K562 (cell line): Measurements from ENCODE around the gene NECAB2. TPM values are rescaled to one million over a fixed set of nuclear protein-coding genes. Genes with fewer than 3 reads are reported as not detected.

Experiments
- ATAC-seq: fragments of 200-7000 bp; cut with Tn5 transposase; 3 replicates; pipeline ENCODE4 v1.9.1; 2020; ENCODE audit warnings: moderate library complexity
- BruUV-seq: library from RNA; stranded (reverse); fragments of 400-500 nt; replicated peaks from 2 replicates; lab custom pipeline; 2021; lab: Mats Ljungman, UMichigan
- CTCF ChIA-PET: fragments of 300-600 bp; formaldehyde crosslinking; extraction: SDS; loops from one replicate; lab custom pipeline; 2021; ENCODE audit warnings: low intra/inter-chr PET ratio; lab: Yijun Ruan, JAX
- POLR2A ChIA-PET: fragments of 300-600, 350-650 bp; sonication (Branson Sonifier 250); formaldehyde crosslinking; extraction: SDS; loops from one replicate; lab custom pipeline; 2021; ENCODE audit warnings: antibody characterized with exemption, inconsistent platforms; lab: Yijun Ruan, JAX
- DNase-seq, 4 experiments: peaks; one replicate each; pipeline versions ENCODE4 v3.0.0 to v3.0.0-alpha.2; 2011 to 2018; ENCODE audit warnings: low spot score in 3 of 4, mixed read lengths in 3 of 4; ENCODE audit errors: extremely low read depth in 1 of 4
- FAIRE-seq: peaks from 2 replicates; lab custom pipeline; 2011; peaks lifted over from hg19 to GRCh38; lab: Jason Lieb, UNC
- H2AFZ ChIP-seq: 2 replicates; pipeline ENCODE4 v1.6.0; 2011; ENCODE audit warnings: low read depth, low read length, control low read depth, inconsistent platforms
- H3K27ac ChIP-seq: fragments of 200-600 bp; 3 replicates; pipeline ENCODE4 v1.8.0; 2011; ENCODE audit warnings: low read depth, mild to moderate bottlenecking, control low read depth, inconsistent platforms, low read length, moderate library complexity, mixed read lengths; ENCODE audit errors: extremely low read depth
- H3K27me3 ChIP-seq, 2 experiments: fragments of 300-600 bp in 1 of 2; 2 replicates in 1 of 2; 3 replicates in 1 of 2; pipeline versions ENCODE4 v1.6.0 to v1.8.0; 2011; ENCODE audit warnings: inconsistent platforms in 2 of 2, low read length in 2 of 2, mild to moderate bottlenecking in 1 of 2, mixed read lengths in 1 of 2, moderate library complexity in 1 of 2; ENCODE audit not compliant: control insufficient read depth in 2 of 2, insufficient read depth in 2 of 2
- H3K36me3 ChIP-seq: fragments of 300-600 bp; 3 replicates; pipeline ENCODE4 v1.8.0; 2011; ENCODE audit warnings: mild to moderate bottlenecking, low read length, inconsistent platforms; ENCODE audit not compliant: control insufficient read depth, insufficient read depth
- H3K4me1 ChIP-seq, 2 experiments: fragments of 200-600 bp in 1 of 2; replicated peaks in 1 of 2; 2 replicates in 1 of 2; 3 replicates in 1 of 2; pipeline versions ENCODE4 v1.5.1 to v1.8.0; 2011; ENCODE audit warnings: inconsistent platforms in 2 of 2, low read length in 2 of 2, mild to moderate bottlenecking in 1 of 2, mixed read lengths in 1 of 2, moderate library complexity in 1 of 2; ENCODE audit not compliant: control insufficient read depth in 2 of 2, insufficient read depth in 2 of 2
- H3K4me2 ChIP-seq: 2 replicates; pipeline ENCODE4 v1.6.1; 2011; ENCODE audit warnings: low read length, control low read depth, inconsistent platforms, mixed read lengths; ENCODE audit not compliant: insufficient read depth
- H3K4me3 ChIP-seq: fragments of 200-600 bp; sonication (generic), shearing (Covaris generic); 2 replicates; pipeline ENCODE4 v1.5.1; 2016; ENCODE audit warnings: control low read depth, inconsistent platforms
- H3K79me2 ChIP-seq: fragments of 200-600 bp; 3 replicates; pipeline ENCODE4 v1.8.0; 2011; ENCODE audit warnings: low read length, inconsistent platforms; ENCODE audit not compliant: control insufficient read depth, insufficient read depth
- H3K9ac ChIP-seq, 2 experiments: 2 replicates each; pipeline versions ENCODE4 v1.6.0 to v1.6.1; 2011; ENCODE audit warnings: low read depth in 2 of 2, low read length in 2 of 2, control low read depth in 1 of 2, inconsistent platforms in 1 of 2, mild to moderate bottlenecking in 1 of 2, mixed read lengths in 1 of 2; ENCODE audit not compliant: insufficient read depth in 1 of 2
- H3K9me1 ChIP-seq: one replicate; pipeline ENCODE4 v1.6.0; 2011; ENCODE audit warnings: inconsistent platforms, mild to moderate bottlenecking, low read length, moderate library complexity; ENCODE audit not compliant: control insufficient read depth, insufficient read depth
- H3K9me3 ChIP-seq: replicated peaks from 2 replicates; pipeline ENCODE4 v1.5.1; 2011; ENCODE audit warnings: low read depth, low read length, inconsistent platforms; ENCODE audit not compliant: control insufficient read depth, insufficient read depth
- H4K20me1 ChIP-seq: replicated peaks from 2 replicates; pipeline ENCODE4 v1.6.1; 2011; ENCODE audit warnings: low read length, inconsistent platforms, mixed read lengths; ENCODE audit not compliant: control insufficient read depth, insufficient read depth
- BCOR ChIP-seq: fragments of 450-650 bp; IDR thresholded peaks from 2 replicates; pipeline ENCODE4 v1.6.1; 2016
- CEBPB ChIP-seq: fragments of 450-650 bp; IDR thresholded peaks from 2 replicates; pipeline ENCODE4 v1.6.1; 2016; ENCODE audit warnings: missing genetic modification characterization, missing compliant biosample characterization
- FUS ChIP-seq: fragments of 200-400 bp; formaldehyde crosslinking; optimal IDR thresholded peaks from 2 replicates; pipeline ENCODE3; 2017; ENCODE audit warnings: low read depth, low read length
- HDAC2 ChIP-seq: fragments of 450-650 bp; IDR thresholded peaks from 2 replicates; pipeline ENCODE4 v1.6.1; 2016; ENCODE audit warnings: mild to moderate bottlenecking
- KDM1A ChIP-seq, 2 experiments: fragments of 450-650 bp; IDR thresholded peaks; 2 replicates each; pipeline ENCODE4 v1.6.1; 2016; ENCODE audit warnings: mild to moderate bottlenecking in 2 of 2
- USF2 ChIP-seq: sonication (generic); formaldehyde crosslinking; IDR thresholded peaks from 2 replicates; pipeline ENCODE4 v1.5.0; 2020; ENCODE audit warnings: missing genetic modification reagents
- ZFP36 ChIP-seq: fragments of 150-350 bp; IDR thresholded peaks from 2 replicates; pipeline ENCODE4 v1.6.1; 2018; ENCODE audit warnings: low read length, low read depth; ENCODE audit not compliant: partially characterized antibody
- ZNF740 ChIP-seq, 3 experiments: fragments of 200-800 bp in 1 of 3; sonication (Bioruptor generic) in 1 of 3; sonication (generic) in 1 of 3; formaldehyde crosslinking in 1 of 3; IDR thresholded peaks; 2 replicates each; pipeline versions ENCODE4 v1.6.1 to v1.8.0; 2016 to 2022; ENCODE audit warnings: mild to moderate bottlenecking in 2 of 3, missing compliant biosample characterization in 2 of 3, missing genetic modification characterization in 2 of 3, missing genetic modification reagents in 1 of 3
- WGBS: fragments of 100-300 bp; shearing (Covaris generic); methylation state at CpG from one replicate; pipeline ENCODE4 v1.1.6; 2016; ENCODE audit warnings: low coverage, mixed read lengths; ENCODE audit not compliant: insufficient coverage; ENCODE audit errors: missing lambda C conversion rate; 5-methylcytosine and 5-hydroxymethylcytosine counted together
- in situ Hi-C: fragments of 300-500 bp; cut with MboI; formaldehyde crosslinking; loops from 4 replicates; pipeline ENCODE4 v1.15.0; 2018; ENCODE audit warnings: inconsistent platforms, mixed read lengths
- intact Hi-C: fragments of 100-400 bp; cut with micrococcal nuclease; formaldehyde crosslinking; loops from 2 replicates; pipeline ENCODE4 v1.14.2; 2022
- polyA plus RNA-seq, 8 experiments: library from polyadenylated mRNA; depleted of rRNA in 4 of 8; stranded (reverse) in 5 of 8; unstranded in 3 of 8; fragments of >200 nt; fragmentation: Nextera tagmentation in 2 of 8; fragmentation: Illumina TruSeq in 1 of 8; extraction: Ambion mirVana in 2 of 8; extraction: Trizol in 1 of 8; gene quantifications; 2 replicates each; pipeline versions ENCODE4 v1.2.1 to v1.2.3, GENCODE V29; 2011 to 2014; ENCODE audit warnings: inconsistent platforms in 1 of 8, missing spikeins in 1 of 8
- total RNA-seq, 7 experiments: library from RNA; depleted of rRNA in 6 of 7; stranded (reverse); fragments of >200 nt in 6 of 7; fragmentation: Illumina TruSeq in 2 of 7; extraction: Trizol in 2 of 7; gene quantifications; 2 replicates each; pipeline versions ENCODE4 v1.2.1 to v1.2.3, GENCODE V29; 2011 to 2021; ENCODE audit warnings: low replicate concordance in 1 of 7

Gene NECAB2
- total and polyA plus RNA-seq, 9 of the 15 experiments (the other 6 are each of a cell fraction or from before 2014, with no cell fraction given): 0.03 to 0.28 TPM; not detected in 7

GRCh38 chr16:83948914-83949723 lies 18.9 kb upstream of the NECAB2 start:
- in situ Hi-C loops: no loop called here
- DNase-seq: no peak
- intact Hi-C loops: no loop called here
- no TSS peak for BruUV-seq
- Histone ChIP-seq H3K4me3 (no peak overlapping the region), H3K79me2 (no peaks in the 10 kb centered on the region), H3K27me3 (peaks cover 22 to 25% of the 10 kb centered on the region in 2 experiments; a peak in 4 of 5 replicates)
- 25% methylated on average over 13 of the region's 13 CpGs for WGBS
- ATAC-seq: no peak
- TF ChIP-seq BCOR (peak; percentile 82), KDM1A (IDR thresholded peaks at IDR 0.05) (peak in 1 of 2 experiments; percentile 58; a peak in 2 of 4 replicates), ZNF740 (CRISPR knock-in tag; IDR thresholded peaks at IDR 0.05) (peak; percentile 97), ZNF740 (tag; IDR thresholded peaks at IDR 0.05) (peak in 1 of 2 experiments; percentile 88; a peak in 2 of 4 replicates), HDAC2 (0 out of 2 replicates have a peak, but pooled peaks have one; percentile 23), ZFP36 (peak; percentile 66), CEBPB (tag) (no peak), FUS (no peak), USF2 (CRISPR knock-in tag) (no peak)
- TF ChIP-seq, all 486 proteins: peak for 5
- Histone ChIP-seq H3K4me1 (peaks cover 11 to 33% of the 10 kb centered on the region in 2 experiments), H3K9me3 (no peaks in the 10 kb centered on the region), H3K27ac (no peak overlapping the region), H3K9ac (0 out of 4 replicates have a peak overlapping the region, but pooled peaks of 1 of the 2 experiments have one; percentile 61), H3K4me2 (no peak overlapping the region), H3K9me1 (no peaks in the 10 kb centered on the region), H4K20me1 (0 out of 2 replicates have a peak, but pooled peaks cover 3% of the 10 kb centered on the region), H3K36me3 (no peaks in the 10 kb centered on the region), H2AFZ (no peak overlapping the region)
- ChIA-PET CTCF (no interaction called here), POLR2A (interaction anchor here (0.6 to 0.9 kb wide), 2 partner anchors 9 to 752 kb away, joined by 3 read pairs; no protein-coding TSS in a partner anchor)
- no peak for FAIRE-seq
